Measurements from ENCODE around the gene SLC1A3.
"Not testable (repeated sequence)": the region's sequence is repeated elsewhere in the genome, so short reads cannot be mapped to it uniquely, and the experiment has no call there.

The SLC1A3 gene

GRCh38 chr5:36641431-36641830 is 35.0 kb downstream of the SLC1A3 start:
- no peaks in the 10 kb centered on the region for H3K36me3 ChIP-seq
- no peak for TF ChIP-seq Cebpa-rat (IDR thresholded peaks at IDR 0.05)
- H3K4me3 ChIP-seq: no peak overlapping the region
- H3K27me3 ChIP-seq: no peaks in the 10 kb centered on the region
- H3K27ac ChIP-seq: no peak overlapping the region
- no peaks in the 10 kb centered on the region for H3K9me3 ChIP-seq
- H3K4me2 ChIP-seq: no peak overlapping the region
- H3K4me1 ChIP-seq: no peaks in the 10 kb centered on the region
- H4K20me1 ChIP-seq: no peaks in the 10 kb centered on the region
- H3K9ac ChIP-seq: no peak overlapping the region

DNA sequence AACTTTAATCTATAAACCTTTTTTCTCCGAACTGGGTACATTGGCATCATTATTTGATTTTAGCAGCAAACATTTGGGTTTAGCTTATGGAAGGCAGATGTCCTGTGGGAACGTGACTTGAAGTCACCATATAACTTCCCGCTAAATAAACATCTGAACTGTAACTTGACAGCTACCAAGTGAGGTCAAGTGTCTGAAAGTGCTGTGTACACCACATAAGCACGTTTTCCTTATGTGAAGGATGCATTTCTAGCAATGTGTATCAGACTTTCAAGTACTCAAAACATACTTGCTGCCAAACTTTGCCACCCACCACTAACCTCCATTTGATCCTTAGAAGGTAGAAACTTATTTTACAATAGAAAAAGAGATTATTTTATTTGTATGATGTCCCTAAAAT is 35.7 kb downstream of the SLC1A3 start:
- Histone ChIP-seq H4K20me1 (no peaks in the 10 kb centered on the region), H3K4me3 (no peak overlapping the region), H3K4me2 (no peak overlapping the region), H3K4me1 (no peaks in the 10 kb centered on the region), H3K27me3 (no peaks in the 10 kb centered on the region), H3K27ac (no peak overlapping the region), H3K36me3 (no peaks in the 10 kb centered on the region), H3K9ac (no peak overlapping the region), H3K9me3 (no peaks in the 10 kb centered on the region)
- TF ChIP-seq Cebpa-rat (IDR thresholded peaks at IDR 0.05): no peak

GRCh38 chr5:36643162-36643561 is 36.8 kb downstream of the SLC1A3 start:
- Histone ChIP-seq H3K9ac (no peak overlapping the region), H3K36me3 (no peaks in the 10 kb centered on the region), H3K9me3 (no peaks in the 10 kb centered on the region), H3K4me1 (no peaks in the 10 kb centered on the region), H3K4me3 (no peak overlapping the region), H3K27me3 (no peaks in the 10 kb centered on the region), H3K4me2 (no peak overlapping the region), H3K27ac (no peak overlapping the region), H4K20me1 (no peaks in the 10 kb centered on the region)
- no peak for TF ChIP-seq Cebpa-rat (IDR thresholded peaks at IDR 0.05)

DNA sequence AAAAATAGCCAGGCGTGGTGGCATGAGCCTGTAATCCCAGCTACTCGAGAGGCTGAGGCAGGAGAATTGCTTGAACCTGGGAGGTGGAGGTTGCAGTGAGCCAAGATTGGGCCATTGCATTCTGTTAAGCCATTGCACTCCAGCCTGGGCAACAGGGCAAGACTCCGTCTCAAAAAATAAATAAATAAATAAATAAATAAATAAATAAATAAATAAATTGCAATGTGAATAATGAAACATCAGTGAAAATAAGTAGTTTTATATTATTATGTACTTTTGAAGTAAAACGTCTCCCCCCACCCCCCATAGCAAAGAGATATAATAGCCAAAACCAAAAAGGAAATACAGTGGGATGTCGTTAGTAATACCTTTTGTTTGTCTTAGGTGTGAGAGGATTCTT is 37.4 kb downstream of the SLC1A3 start:
- not testable (repeated sequence) for H4K20me1 ChIP-seq, H3K36me3 ChIP-seq, H3K4me3 ChIP-seq, H3K27me3 ChIP-seq, H3K9me3 ChIP-seq, H3K9ac ChIP-seq, H3K4me1 ChIP-seq, H3K27ac ChIP-seq, H3K4me2 ChIP-seq

DNA sequence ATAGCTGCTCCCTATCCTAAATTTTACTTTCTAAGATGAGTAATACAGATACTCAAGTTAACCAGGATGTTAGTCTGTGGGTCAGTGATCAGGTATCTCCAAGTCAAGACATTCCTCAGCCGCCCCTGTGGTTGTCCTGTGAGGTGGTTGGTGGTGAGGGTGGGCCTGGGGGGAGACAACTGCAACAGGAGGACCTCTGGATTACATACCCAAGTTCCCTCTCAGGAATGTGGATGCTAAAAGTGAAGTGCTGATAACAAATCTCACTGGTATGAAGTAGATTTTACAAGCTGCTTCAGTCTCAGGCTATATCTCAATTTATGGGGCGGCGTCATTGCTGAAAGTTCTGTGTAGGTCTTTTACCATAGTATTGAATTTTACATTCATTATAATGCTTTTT is 38.3 kb downstream of the SLC1A3 start:
- Histone ChIP-seq H3K4me1 (no peaks in the 10 kb centered on the region), H3K36me3 (no peaks in the 10 kb centered on the region), H3K9me3 (no peaks in the 10 kb centered on the region), H3K4me2 (no peak overlapping the region), H3K9ac (no peak overlapping the region), H3K27me3 (no peaks in the 10 kb centered on the region), H3K4me3 (no peak overlapping the region), H3K27ac (no peak overlapping the region), H4K20me1 (no peaks in the 10 kb centered on the region)
- no peak for TF ChIP-seq Cebpa-rat (IDR thresholded peaks at IDR 0.05)

GRCh38 chr5:36646100-36646499 is 39.7 kb downstream of the SLC1A3 start:
- Histone ChIP-seq H3K4me1 (no peaks in the 10 kb centered on the region), H4K20me1 (no peaks in the 10 kb centered on the region), H3K9ac (no peak overlapping the region), H3K4me3 (no peak overlapping the region), H3K27me3 (no peaks in the 10 kb centered on the region), H3K9me3 (no peaks in the 10 kb centered on the region), H3K36me3 (no peaks in the 10 kb centered on the region), H3K27ac (no peak overlapping the region), H3K4me2 (no peak overlapping the region)
- no peak for TF ChIP-seq Cebpa-rat (IDR thresholded peaks at IDR 0.05)

DNA sequence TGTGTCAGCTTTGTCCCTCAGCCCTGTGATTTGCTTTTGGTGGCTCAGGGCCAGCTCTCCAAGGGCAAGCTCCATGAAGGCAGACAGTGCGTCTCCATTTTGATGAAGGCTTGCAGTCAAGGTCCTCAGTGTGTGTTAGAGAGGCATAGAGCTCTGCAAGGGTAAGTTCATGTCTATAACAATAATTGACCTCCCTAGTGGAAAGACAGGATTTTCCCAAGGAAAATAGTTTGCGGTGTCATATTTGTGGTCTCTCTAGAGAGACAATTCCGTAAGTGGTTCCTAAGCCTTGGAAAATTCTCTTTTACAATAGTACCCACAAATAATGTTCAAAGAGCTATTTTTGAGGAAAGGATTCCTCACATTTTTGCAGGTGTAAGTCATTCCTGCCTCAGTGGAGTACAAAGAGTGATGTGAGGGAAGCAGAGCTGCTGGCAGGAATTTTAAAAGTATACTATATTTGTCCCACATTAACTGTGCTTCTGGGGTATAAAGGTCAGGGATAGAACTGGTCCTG is 40.2 kb downstream of the SLC1A3 start:
- Histone ChIP-seq H3K27ac (no peak overlapping the region), H3K36me3 (no peaks in the 10 kb centered on the region), H3K4me2 (no peak overlapping the region), H3K27me3 (no peaks in the 10 kb centered on the region), H3K9me3 (no peaks in the 10 kb centered on the region), H4K20me1 (no peaks in the 10 kb centered on the region), H3K4me1 (no peaks in the 10 kb centered on the region), H3K9ac (no peak overlapping the region), H3K4me3 (no peak overlapping the region)
- no peak for TF ChIP-seq Cebpa-rat (IDR thresholded peaks at IDR 0.05)

GRCh38 chr5:36647046-36647445 is 40.6 kb downstream of the SLC1A3 start:
- Histone ChIP-seq H3K4me1 (no peaks in the 10 kb centered on the region), H3K9ac (no peak overlapping the region), H3K4me3 (no peak overlapping the region), H3K36me3 (no peaks in the 10 kb centered on the region), H4K20me1 (no peaks in the 10 kb centered on the region), H3K27me3 (no peaks in the 10 kb centered on the region), H3K27ac (no peak overlapping the region), H3K9me3 (no peaks in the 10 kb centered on the region), H3K4me2 (no peak overlapping the region)
- TF ChIP-seq Cebpa-rat (IDR thresholded peaks at IDR 0.05): no peak

DNA sequence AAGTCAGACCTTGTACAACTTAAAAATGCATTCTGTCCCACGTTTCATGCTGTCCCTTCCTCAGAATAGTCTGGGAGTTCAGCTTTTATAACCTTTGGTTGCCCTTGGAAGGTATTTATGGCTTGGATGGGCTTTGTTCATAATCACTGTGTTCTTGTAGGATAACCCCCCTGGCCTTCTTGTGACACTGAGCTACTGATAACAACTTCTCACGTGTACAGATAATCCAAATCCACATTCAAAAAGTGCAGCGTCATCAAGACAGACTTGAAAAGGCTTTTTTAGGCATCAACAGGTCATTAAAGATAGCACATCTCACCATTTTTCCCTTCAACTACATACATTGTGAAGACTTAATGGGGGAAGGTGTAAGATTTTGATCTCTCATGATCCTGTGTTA is 42.0 kb downstream of the SLC1A3 start:
- Histone ChIP-seq H3K36me3 (no peaks in the 10 kb centered on the region), H3K4me1 (no peaks in the 10 kb centered on the region), H3K27me3 (no peaks in the 10 kb centered on the region), H3K4me3 (no peak overlapping the region), H3K4me2 (no peak overlapping the region), H3K9me3 (no peaks in the 10 kb centered on the region), H4K20me1 (no peaks in the 10 kb centered on the region), H3K9ac (no peak overlapping the region), H3K27ac (no peak overlapping the region)
- TF ChIP-seq Cebpa-rat (IDR thresholded peaks at IDR 0.05): no peak

GRCh38 chr5:36651761-36652685 is 45.6 kb downstream of the SLC1A3 start:
- Histone ChIP-seq H4K20me1 (no peaks in the 10 kb centered on the region), H3K27me3 (no peaks in the 10 kb centered on the region), H3K27ac (no peak overlapping the region), H3K4me1 (no peaks in the 10 kb centered on the region), H3K9ac (no peak overlapping the region), H3K4me2 (no peak overlapping the region), H3K36me3 (no peaks in the 10 kb centered on the region), H3K9me3 (no peaks in the 10 kb centered on the region), H3K4me3 (no peak overlapping the region)
- no peak for TF ChIP-seq Cebpa-rat (IDR thresholded peaks at IDR 0.05)
